Spinal cord (tissue), 10 donors: ENCODE data around the gene CRIM1. TPM values are rescaled to one million over a fixed set of nuclear protein-coding genes. Genes with fewer than 3 reads are reported as not detected.

Source experiments
- DNase-seq, 6 donors: peaks; one replicate each; pipeline versions ENCODE4 v3.0.0 to v3.0.0-alpha.2; 2013 to 2015; ENCODE audit warnings: low spot score in 6 of 6, low read depth in 4 of 6
- H3K27ac ChIP-seq: one replicate; pipeline ENCODE4 v1.5.1; 2013; ENCODE audit warnings: low read depth, low read length, control low read depth
- H3K27me3 ChIP-seq: one replicate; pipeline ENCODE4 v1.6.1; 2013; ENCODE audit warnings: low read length; ENCODE audit not compliant: control insufficient read depth, insufficient read depth
- H3K36me3 ChIP-seq: one replicate; pipeline ENCODE4 v1.6.1; 2013; ENCODE audit warnings: low read length; ENCODE audit not compliant: control insufficient read depth, insufficient read depth
- H3K4me1 ChIP-seq: one replicate; pipeline ENCODE4 v1.6.1; 2013; ENCODE audit warnings: low read length; ENCODE audit not compliant: control insufficient read depth, insufficient read depth
- H3K4me3 ChIP-seq: one replicate; pipeline ENCODE4 v1.5.1; 2013; ENCODE audit warnings: low read depth, low read length, control low read depth
- H3K9me3 ChIP-seq: one replicate; pipeline ENCODE4 v1.6.1; 2013; ENCODE audit warnings: low read length; ENCODE audit not compliant: control insufficient read depth, insufficient read depth
- WGBS: methylation state at CpG from one replicate; pipeline ENCODE4 v1.1.5; 2013; ENCODE audit warnings: missing lambda C conversion rate; ENCODE audit not compliant: insufficient coverage; 5-methylcytosine and 5-hydroxymethylcytosine counted together
- polyA plus RNA-seq, 2 donors: library from polyadenylated mRNA; unstranded; fragments of 120-200 nt; gene quantifications; one replicate each; pipeline ENCODE4 v1.2.1, GENCODE V29; 2013; ENCODE audit not compliant: insufficient read length in 2 of 2
- total RNA-seq, 2 donors: library from RNA; depleted of rRNA in 1 of 2; stranded (reverse); fragments of 120-200 nt in 1 of 2; fragments of >200 nt in 1 of 2; gene quantifications; one replicate each; pipeline versions ENCODE4 v1.2.3 to v1.2.4, GENCODE V29; 2013 to 2014
- donor health status: healthy.

Gene CRIM1
- total and polyA plus RNA-seq, 4 donors: 35.9 to 63.5 (median 49.3) TPM

GRCh38 chr2:36444216-36444936 is 88.8 kb downstream of the CRIM1 start:
- Histone ChIP-seq H3K4me1 (no peaks in the 10 kb centered on the region), H3K27me3 (no peaks in the 10 kb centered on the region), H3K27ac (no peak overlapping the region), H3K36me3 (peaks cover 4% of the 10 kb centered on the region), H3K4me3 (no peak overlapping the region), H3K9me3 (no peaks in the 10 kb centered on the region)
- WGBS: 62% methylated on average over 4 of the region's 7 CpGs
- DNase-seq: peak in 1 of 6 donors; percentile 74

DNA sequence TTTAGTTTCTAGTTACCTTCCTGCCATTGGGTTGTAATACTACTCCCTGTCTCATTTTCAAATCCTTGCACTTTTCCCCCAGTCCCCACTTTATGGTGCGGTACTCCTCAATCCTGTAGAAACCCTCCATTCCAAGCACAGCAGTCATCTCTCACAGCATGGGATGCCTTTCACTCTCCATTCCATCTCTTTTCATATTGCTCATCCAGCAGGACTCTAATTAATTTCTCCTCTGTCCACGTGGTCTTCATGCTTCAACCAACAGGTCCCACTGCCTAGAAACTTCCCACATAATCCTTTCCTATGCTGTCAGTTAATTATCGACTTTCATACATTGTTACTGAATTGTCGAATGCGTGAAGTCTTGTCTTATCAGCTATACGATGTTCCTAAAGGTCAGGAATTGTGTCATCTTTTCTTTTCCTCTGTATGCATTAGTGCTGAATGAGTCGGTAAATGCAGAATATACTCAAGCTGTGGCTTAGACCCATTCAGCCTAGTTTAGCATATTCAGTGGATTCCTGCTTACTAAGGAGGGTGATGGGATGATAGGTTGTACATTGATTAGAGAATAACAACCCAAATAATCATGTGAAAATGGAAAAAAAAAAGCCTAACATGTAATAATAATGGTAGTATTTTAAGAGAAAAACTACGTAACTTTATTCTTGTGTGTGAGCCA is 89.7 kb downstream of the CRIM1 start:
- no peak overlapping the region for H3K4me3 ChIP-seq
- peaks cover 4% of the 10 kb centered on the region for H3K36me3 ChIP-seq
- WGBS: 71% methylated on average over 2 of the region's 8 CpGs
- H3K27ac ChIP-seq: no peak overlapping the region
- no peaks in the 10 kb centered on the region for H3K4me1 ChIP-seq
- no peaks in the 10 kb centered on the region for H3K27me3 ChIP-seq
- no peaks in the 10 kb centered on the region for H3K9me3 ChIP-seq
- DNase-seq: no peak

- no peak overlapping the region for H3K4me3 ChIP-seq
- no peak for DNase-seq
- no CpG with 5 or more reads among the region's 3 CpGs for WGBS
- no peaks in the 10 kb centered on the region for H3K4me1 ChIP-seq
- H3K9me3 ChIP-seq: no peaks in the 10 kb centered on the region
- H3K36me3 ChIP-seq: peaks cover under 1% of the 10 kb centered on the region
- no peak overlapping the region for H3K27ac ChIP-seq
- no peaks in the 10 kb centered on the region for H3K27me3 ChIP-seq
Observed at GRCh38 chr2:36446294-36446693, 90.7 kb downstream of the CRIM1 start.

- 92% methylated on average over 2 of the region's 7 CpGs for WGBS
- no peak for DNase-seq
- no peaks in the 10 kb centered on the region for H3K4me1 ChIP-seq
- no peaks in the 10 kb centered on the region for H3K36me3 ChIP-seq
- H3K9me3 ChIP-seq: no peaks in the 10 kb centered on the region
- no peaks in the 10 kb centered on the region for H3K27me3 ChIP-seq
- H3K4me3 ChIP-seq: no peak overlapping the region
- no peak overlapping the region for H3K27ac ChIP-seq
Observed at GRCh38 chr2:36449213-36449612, 93.6 kb downstream of the CRIM1 start.

DNA sequence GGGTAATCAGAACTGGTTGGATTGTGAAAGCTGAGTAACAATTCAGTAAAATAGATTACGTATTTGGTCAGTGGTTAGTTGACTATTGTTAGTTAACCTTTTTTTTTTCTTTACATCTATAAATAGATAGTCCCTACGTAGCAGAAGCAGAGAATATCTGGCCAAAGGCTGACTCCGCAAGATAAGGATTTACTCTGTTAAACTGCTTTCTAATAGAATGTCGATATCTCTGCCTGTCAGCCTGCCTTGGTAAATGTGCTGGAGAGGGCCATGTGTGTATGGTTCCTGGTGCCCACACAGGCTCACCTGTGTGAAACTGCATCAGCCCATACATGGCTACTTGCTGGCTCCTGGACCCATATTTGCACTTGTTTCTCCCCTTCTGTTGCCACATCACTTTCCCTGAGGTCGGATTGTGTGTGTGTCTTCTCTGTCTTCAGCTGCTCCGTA is 94.4 kb downstream of the CRIM1 start:
- Histone ChIP-seq H3K27me3 (no peaks in the 10 kb centered on the region), H3K36me3 (no peaks in the 10 kb centered on the region), H3K4me1 (no peaks in the 10 kb centered on the region), H3K9me3 (no peaks in the 10 kb centered on the region), H3K27ac (no peak overlapping the region), H3K4me3 (no peak overlapping the region)
- WGBS: 95% methylated on average over 2 of the region's 6 CpGs
- DNase-seq: no peak

DNA sequence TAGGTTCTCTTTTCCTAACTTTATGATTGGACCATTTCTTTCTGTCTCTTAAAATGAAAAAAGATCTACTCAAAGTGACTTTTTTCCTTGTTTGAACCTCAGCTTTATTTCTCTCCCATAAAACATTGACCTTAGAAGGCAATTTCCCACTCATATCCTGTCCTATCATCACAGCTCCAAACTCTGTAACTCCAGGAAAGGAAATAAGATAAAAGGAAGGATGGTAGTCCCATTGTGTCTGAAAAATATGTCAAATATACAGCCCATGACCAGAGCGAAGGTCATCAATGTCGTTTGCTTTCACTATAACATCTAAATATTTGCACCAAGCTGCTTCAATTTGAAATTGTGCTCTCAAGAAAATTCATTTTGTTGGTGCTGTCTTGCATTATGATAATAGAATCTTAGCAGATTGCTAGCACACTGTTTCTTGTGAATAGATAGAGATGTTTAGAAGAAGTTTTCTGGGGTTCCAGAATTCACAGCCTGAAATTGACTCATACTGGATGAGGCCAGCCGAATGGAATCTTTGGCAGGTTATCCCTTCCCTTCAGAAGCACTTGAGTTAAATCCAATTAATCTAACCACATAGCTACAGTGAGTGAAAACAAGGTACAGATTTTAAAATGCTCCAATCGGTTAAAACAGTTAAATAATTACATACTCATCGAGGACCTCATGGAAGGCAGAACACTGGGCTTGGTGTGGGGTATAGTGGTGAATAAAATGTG is 95.1 kb downstream of the CRIM1 start:
- H3K27ac ChIP-seq: no peak overlapping the region
- peaks cover under 1% of the 10 kb centered on the region for H3K4me1 ChIP-seq
- no peaks in the 10 kb centered on the region for H3K9me3 ChIP-seq
- H3K36me3 ChIP-seq: no peaks in the 10 kb centered on the region
- peak in 1 of 6 donors; percentile 34 for DNase-seq
- H3K27me3 ChIP-seq: no peaks in the 10 kb centered on the region
- H3K4me3 ChIP-seq: no peak overlapping the region
- WGBS: no CpG with 5 or more reads among the region's 5 CpGs

- H3K27ac ChIP-seq: no peak overlapping the region
- WGBS: 92% methylated on average over 2 of the region's 5 CpGs
Observed at GRCh38 chr2:36451512-36451911, 95.9 kb downstream of the CRIM1 start.

DNA sequence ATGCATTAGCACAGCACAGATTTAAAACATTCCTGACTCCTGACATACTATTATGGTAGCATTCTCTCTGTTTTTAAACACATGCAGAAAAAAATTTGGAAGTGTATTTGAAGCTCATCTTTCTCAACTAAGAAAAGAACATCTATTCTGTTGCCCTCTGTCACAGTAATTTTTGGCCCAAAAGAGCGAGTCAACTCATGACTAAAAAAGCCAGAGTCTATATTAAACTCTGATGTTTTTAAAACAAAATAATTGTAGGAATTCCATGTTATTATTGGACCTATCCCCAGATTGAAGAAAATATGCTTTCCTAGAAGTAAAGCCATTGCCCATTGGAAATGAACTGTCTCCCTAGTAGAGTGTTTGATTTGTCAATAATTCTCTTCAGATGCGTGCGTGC is 96.7 kb downstream of the CRIM1 start:
- H3K4me3 ChIP-seq: no peak overlapping the region
- no CpG with 5 or more reads among the region's 3 CpGs for WGBS
- peak in 1 of 6 donors; percentile 60 for DNase-seq
- H3K27me3 ChIP-seq: no peaks in the 10 kb centered on the region
- no peak overlapping the region for H3K27ac ChIP-seq
- peaks cover 7% of the 10 kb centered on the region for H3K4me1 ChIP-seq
- H3K36me3 ChIP-seq: no peaks in the 10 kb centered on the region
- H3K9me3 ChIP-seq: no peaks in the 10 kb centered on the region

More at GRCh38 chr2:36451512-36451911, 95.9 kb downstream of the CRIM1 start:
- H3K27me3 ChIP-seq: no peaks in the 10 kb centered on the region
- no peak overlapping the region for H3K4me3 ChIP-seq
- H3K36me3 ChIP-seq: no peaks in the 10 kb centered on the region
- no peaks in the 10 kb centered on the region for H3K9me3 ChIP-seq
- H3K4me1 ChIP-seq: peaks cover 6% of the 10 kb centered on the region
- peak in 1 of 6 donors; percentile 28 for DNase-seq

- no peaks in the 10 kb centered on the region for H3K27me3 ChIP-seq
Observed at GRCh38 chr2:36453652-36454051, 98.1 kb downstream of the CRIM1 start.

More at GRCh38 chr2:36453652-36454051, 98.1 kb downstream of the CRIM1 start:
- H3K27ac ChIP-seq: no peak overlapping the region
- peaks cover 9% of the 10 kb centered on the region for H3K4me1 ChIP-seq
- no CpG with 5 or more reads among the region's 3 CpGs for WGBS
- no peaks in the 10 kb centered on the region for H3K36me3 ChIP-seq
- no peak overlapping the region for H3K4me3 ChIP-seq
- DNase-seq: no peak
- no peaks in the 10 kb centered on the region for H3K9me3 ChIP-seq
